Body of pancreas (tissue), 4 donors: Measurements from ENCODE around the gene FAM20C. TPM values are rescaled to one million over a fixed set of nuclear protein-coding genes. Genes with fewer than 3 reads are reported as not detected.
A peak's percentile ranks its signal among the peaks of the same experiment; 100 is the strongest.

Source experiments
- ATAC-seq: fragments of 150-250 bp; one replicate; pipeline ENCODE4 v1.9.1; 2016
- DNase-seq, 4 donors: peaks; one replicate each; pipeline ENCODE4 v3.0.0-alpha.2; 2019
- H3K27ac ChIP-seq, 4 donors: fragments of 200-600 bp; sonication (generic); 1 replicate in 3 of 4; 2 replicates in 1 of 4; pipeline versions ENCODE4 v1.5.1 to v1.6.1; 2016 to 2019; ENCODE audit warnings: mild to moderate bottlenecking in 1 of 4, mixed read lengths in 1 of 4, moderate library complexity in 1 of 4
- H3K27me3 ChIP-seq, 2 donors: fragments of 200-600 bp; sonication (generic); one replicate each; pipeline ENCODE4 v1.6.0; 2016; ENCODE audit warnings: mild to moderate bottlenecking in 1 of 2
- H3K36me3 ChIP-seq, 2 donors: fragments of 200-600 bp; sonication (generic); replicated peaks in 1 of 2; 2 replicates each; pipeline ENCODE4 v1.5.1; 2016; ENCODE audit warnings: low read depth in 2 of 2; ENCODE audit not compliant: insufficient read depth in 1 of 2
- H3K4me1 ChIP-seq: fragments of 200-600 bp; sonication (generic); one replicate; pipeline ENCODE4 v1.6.0; 2016
- H3K4me3 ChIP-seq, 2 donors: fragments of 200-600 bp; sonication (generic); 1 replicate in 1 of 2; 2 replicates in 1 of 2; pipeline ENCODE4 v1.5.1; 2016 to 2019
- H3K9me3 ChIP-seq, 3 donors: fragments of 200-600 bp; sonication (generic); 1 replicate in 2 of 3; 2 replicates in 1 of 3; pipeline ENCODE4 v1.5.1; 2016
- CTCF ChIP-seq, 7 experiments: fragments of 450-650 bp in 4 of 7; fragments of 200-600 bp in 3 of 7; sonication (generic) in 3 of 7; IDR thresholded peaks; one replicate each; pipeline ENCODE4 v1.5.1; 2016 to 2019; ENCODE audit warnings: antibody characterized with exemption in 7 of 7
- POLR2A ChIP-seq, 3 donors: fragments of 450-650 bp; IDR thresholded peaks; one replicate each; pipeline ENCODE4 v1.6.1; 2016; ENCODE audit warnings: antibody characterized with exemption in 3 of 3, mild to moderate bottlenecking in 2 of 3
- WGBS, 2 donors: methylation state at CpG; one replicate each; pipeline ENCODE4 v1.1.5; 2017; 5-methylcytosine and 5-hydroxymethylcytosine counted together
- intact Hi-C: fragments of 100-400 bp; cut with DNase I; formaldehyde crosslinking; loops from one replicate; pipeline ENCODE4 v1.15.1; 2023
- total RNA-seq, 2 donors: library from RNA; depleted of rRNA; stranded (reverse); fragments of >200 nt; gene quantifications; one replicate each; pipeline ENCODE4 v1.1.0, GENCODE V29; 2016

The FAM20C gene
- total RNA-seq, 2 donors from 2014 or later, result 12.7 to 26.0 TPM

- no peak for TF ChIP-seq POLR2A (IDR thresholded peaks at IDR 0.05)
- no peak for TF ChIP-seq CTCF (IDR thresholded peaks at IDR 0.05)
- DNase-seq (no peak), ATAC-seq (no peak)
- no peak overlapping the region for H3K4me3 ChIP-seq
- H3K36me3 ChIP-seq, result no peaks in the 10 kb centered on the region
- 82 to 93% methylated on average over 8 to 21 of the region's 21 CpGs for whole genome bisulfite sequencing, 2 donors
- intact Hi-C loops, result no loop called here
- H3K9me3 ChIP-seq, result no peaks in the 10 kb centered on the region
- H3K27ac ChIP-seq, result no peak overlapping the region
- no peaks in the 10 kb centered on the region for H3K27me3 ChIP-seq
- H3K4me1 ChIP-seq, result peaks cover 30% of the 10 kb centered on the region
Measured at GRCh38 chr7:231858-232246, 39.5 kb downstream of the FAM20C start.

GRCh38 chr7:232410-233248 lies 40.3 kb downstream of the FAM20C start:
- H3K4me1 ChIP-seq, result peaks cover 30% of the 10 kb centered on the region
- no peak for TF ChIP-seq POLR2A (IDR thresholded peaks at IDR 0.05)
- TF ChIP-seq CTCF (IDR thresholded peaks at IDR 0.05), result no peak
- H3K4me3 ChIP-seq, result no peak overlapping the region
- ATAC-seq, result no peak
- no peaks in the 10 kb centered on the region for H3K9me3 ChIP-seq
- intact Hi-C loops, result no loop called here
- H3K27ac ChIP-seq, result peak overlapping the region in 2 of 4 donors; percentile 16 to 46
- no peaks in the 10 kb centered on the region for H3K36me3 ChIP-seq
- no peaks in the 10 kb centered on the region for H3K27me3 ChIP-seq
- 81 to 93% methylated on average over 32 to 43 of the region's 43 CpGs for WGBS, 2 donors
- no peak for DNase-seq

GRCh38 chr7:233249-234035 lies 41.1 kb downstream of the FAM20C start:
- no peaks in the 10 kb centered on the region for H3K36me3 ChIP-seq
- intact Hi-C loops, result no loop called here
- no peaks in the 10 kb centered on the region for H3K9me3 ChIP-seq
- no peak overlapping the region for H3K4me3 ChIP-seq
- ATAC-seq, result no peak
- DNase-seq, result no peak
- H3K4me1 ChIP-seq, result peaks cover 30% of the 10 kb centered on the region
- peak overlapping the region; percentile 63 to 79 (median 75) for H3K27ac ChIP-seq
- 76 to 89% methylated on average over 19 to 27 of the region's 27 CpGs for WGBS, 2 donors
- no peaks in the 10 kb centered on the region for H3K27me3 ChIP-seq
- TF ChIP-seq CTCF (IDR thresholded peaks at IDR 0.05) (no peak), POLR2A (IDR thresholded peaks at IDR 0.05) (no peak)

- ATAC-seq, result no peak
- no peak for DNase-seq
- Histone ChIP-seq H3K4me3 (no peak overlapping the region), H3K4me1 (peaks cover 30% of the 10 kb centered on the region), H3K9me3 (no peaks in the 10 kb centered on the region), H3K27me3 (no peaks in the 10 kb centered on the region), H3K36me3 (no peaks in the 10 kb centered on the region), H3K27ac (peak overlapping the region; percentile 63 to 79 (median 75))
- 80 to 95% methylated on average over 15 to 21 of the region's 33 CpGs for WGBS, 2 donors
- TF ChIP-seq CTCF (IDR thresholded peaks at IDR 0.05) (no peak), POLR2A (IDR thresholded peaks at IDR 0.05) (no peak)
- intact Hi-C loops, result no loop called here
Measured at GRCh38 chr7:234051-234707, 41.8 kb downstream of the FAM20C start.
